ENCODE measurements around the gene HES7. TPM values are rescaled to one million over a fixed set of nuclear protein-coding genes. Genes with fewer than 3 reads are reported as not detected.
A peak's percentile ranks its signal among the peaks of the same experiment; 100 is the strongest.
"Not testable (repeated sequence)": the region's sequence is repeated elsewhere in the genome, so short reads cannot be mapped to it uniquely, and the experiment has no call there.

HES7 gene
- total RNA-seq, 2 experiments from 2014 or later = 0.15 to 0.20 TPM

DNA sequence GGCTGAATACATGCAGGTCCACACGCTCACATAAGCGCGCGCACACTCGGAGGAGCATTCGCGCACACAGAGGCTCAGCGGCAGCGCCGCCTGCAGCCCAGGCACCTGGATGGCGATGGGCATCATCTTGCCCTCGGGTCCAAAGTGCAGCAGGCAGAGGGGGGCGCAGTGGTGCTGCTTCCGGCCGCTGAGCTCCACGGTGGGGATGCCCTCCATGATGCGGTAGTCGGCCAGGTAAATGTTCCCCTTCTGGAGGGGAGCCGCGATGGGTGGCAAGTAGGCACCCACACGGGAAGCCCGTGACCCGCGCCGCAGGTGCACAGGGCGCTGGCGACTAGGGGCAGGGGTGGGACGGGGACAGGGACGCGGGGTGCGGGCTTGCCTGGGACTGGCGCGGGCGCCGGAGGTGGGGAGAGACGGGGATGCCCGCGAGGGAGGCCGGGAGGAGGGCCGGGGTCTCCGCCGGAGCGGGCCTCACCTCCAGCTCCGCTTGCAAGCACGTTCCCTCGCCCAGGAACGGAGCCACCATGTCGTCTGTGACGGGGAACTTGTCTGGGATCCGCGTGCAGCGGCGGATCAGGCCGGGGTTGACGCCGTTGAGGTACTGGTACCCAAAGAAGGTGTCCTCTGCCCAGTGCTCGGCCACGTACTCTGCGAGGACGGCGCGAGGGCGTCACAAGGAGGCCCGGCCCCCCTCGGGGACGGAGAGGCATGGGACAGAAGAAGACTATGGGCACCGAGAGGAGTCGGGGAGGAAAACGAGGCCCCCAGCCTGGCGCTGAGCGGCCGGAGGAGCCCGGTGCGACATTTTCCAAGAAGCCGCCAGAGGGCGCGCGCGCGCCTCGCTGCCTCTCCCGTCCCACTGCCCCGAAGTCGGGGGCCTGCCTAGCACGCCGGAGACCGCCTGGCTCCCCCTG lies 44.4 kb downstream of the HES7 start:
- POLR2A ChIA-PET = interaction anchor here (0.5 kb wide), 1 partner anchor 162 kb away, joined by 4 read pairs; no protein-coding TSS in a partner anchor
- H3K27me3 Mint-ChIP-seq = peaks cover 9% of the 10 kb centered on the region
- H3K36me3 Mint-ChIP-seq (ENCODE audit: low read depth) = no peaks in the 10 kb centered on the region

DNA sequence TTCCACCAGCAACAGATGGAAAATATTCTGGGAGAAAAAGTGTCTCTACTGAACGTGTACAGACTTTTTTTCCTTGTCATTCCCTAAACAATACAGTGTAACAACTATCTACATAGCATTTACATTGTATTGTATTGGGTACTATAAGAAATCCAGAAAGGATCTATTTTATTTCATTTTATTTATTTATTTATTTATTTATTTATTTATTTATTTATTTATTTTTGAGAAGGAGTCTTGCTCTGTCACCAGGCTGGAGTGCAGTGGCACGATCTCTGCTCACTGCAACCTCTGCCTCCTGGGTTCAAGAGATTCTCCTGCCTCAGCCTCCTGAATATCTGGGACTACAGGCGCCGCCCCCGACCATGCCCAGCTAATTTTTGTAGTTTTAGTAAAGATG lies 46.0 kb downstream of the HES7 start:
- H3K27ac Mint-ChIP-seq; H3K9me3 Mint-ChIP-seq; POLR2A ChIA-PET; H3K36me3 Mint-ChIP-seq (ENCODE audit: low read depth); H3K4me3 Mint-ChIP-seq; DNase-seq: not testable (repeated sequence)
- Mint-ChIP-seq H3K27me3 (peaks cover 24% of the 10 kb centered on the region), H3K4me1 (peaks cover 33% of the 10 kb centered on the region)
- CTCF ChIA-PET = interaction anchor here (1.5 to 1.8 kb wide), 2 partner anchors 18 to 41 kb away, joined by 5 to 8 read pairs; no protein-coding TSS in a partner anchor

More for the DNA sequence above, 44.4 kb downstream of the HES7 start:
- Mint-ChIP-seq H3K4me1 (peaks cover 18% of the 10 kb centered on the region), H3K9me3 (no peaks in the 10 kb centered on the region), H3K4me3 (peak overlapping the region; percentile 79), H3K27ac (peak overlapping the region; percentile 83)
- CTCF ChIA-PET = interaction anchor here (0.7 to 1.8 kb wide), 15 partner anchors 10 to 304 kb away, joined by 3 to 8 read pairs (median 3); no protein-coding TSS in a partner anchor
- DNase-seq = peak; percentile 72

DNA sequence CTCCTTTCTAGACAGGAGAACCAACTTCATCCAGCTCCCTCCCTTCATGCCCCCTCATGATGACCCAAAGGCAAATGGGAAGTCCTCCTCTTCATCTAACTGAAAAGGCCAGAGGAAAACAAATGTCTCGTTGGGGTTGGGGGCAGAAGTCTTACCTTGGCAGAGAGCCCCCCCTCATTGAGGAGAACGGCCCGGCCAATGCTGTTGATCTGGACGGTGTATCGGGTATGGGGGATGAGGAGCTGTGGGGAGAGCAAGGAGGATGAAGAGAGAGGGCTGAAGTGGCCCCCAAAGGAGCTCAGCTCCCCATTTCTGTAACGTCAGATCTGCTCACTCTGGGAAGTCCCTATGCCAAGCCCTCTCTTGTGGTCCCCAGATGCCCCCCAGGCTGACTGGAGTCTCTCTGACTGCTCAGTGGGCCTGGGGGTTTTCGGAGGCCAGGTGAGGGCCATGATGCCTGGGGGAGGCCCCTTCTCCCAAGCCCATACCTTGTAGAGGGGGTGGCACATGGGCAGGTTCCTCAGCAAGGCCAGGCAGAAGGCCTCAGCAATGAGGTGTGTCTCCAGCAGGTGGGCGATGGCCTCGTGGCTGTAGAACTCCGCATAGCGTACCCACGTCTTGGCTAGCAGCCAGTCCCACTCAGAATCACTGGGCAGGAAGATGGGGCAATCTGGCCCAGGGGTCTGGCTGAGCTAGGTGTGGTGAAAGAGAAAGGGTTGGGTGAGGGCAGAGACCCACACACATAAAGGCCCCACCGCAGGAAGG lies 47.2 kb downstream of the HES7 start:
- no peak overlapping the region for H3K4me3 Mint-ChIP-seq
- H3K27ac Mint-ChIP-seq = no peak overlapping the region
- POLR2A ChIA-PET = no interaction called here
- peaks cover 35% of the 10 kb centered on the region for H3K4me1 Mint-ChIP-seq
- no peaks in the 10 kb centered on the region for H3K36me3 Mint-ChIP-seq (ENCODE audit: low read depth)
- CTCF ChIA-PET = interaction anchor here (0.6 to 3.5 kb wide), 7 partner anchors 15 to 223 kb away, joined by 3 to 32 read pairs (median 5); no protein-coding TSS in a partner anchor
- no peaks in the 10 kb centered on the region for H3K9me3 Mint-ChIP-seq
- H3K27me3 Mint-ChIP-seq = peaks cover 36% of the 10 kb centered on the region
- no peak for DNase-seq

DNA sequence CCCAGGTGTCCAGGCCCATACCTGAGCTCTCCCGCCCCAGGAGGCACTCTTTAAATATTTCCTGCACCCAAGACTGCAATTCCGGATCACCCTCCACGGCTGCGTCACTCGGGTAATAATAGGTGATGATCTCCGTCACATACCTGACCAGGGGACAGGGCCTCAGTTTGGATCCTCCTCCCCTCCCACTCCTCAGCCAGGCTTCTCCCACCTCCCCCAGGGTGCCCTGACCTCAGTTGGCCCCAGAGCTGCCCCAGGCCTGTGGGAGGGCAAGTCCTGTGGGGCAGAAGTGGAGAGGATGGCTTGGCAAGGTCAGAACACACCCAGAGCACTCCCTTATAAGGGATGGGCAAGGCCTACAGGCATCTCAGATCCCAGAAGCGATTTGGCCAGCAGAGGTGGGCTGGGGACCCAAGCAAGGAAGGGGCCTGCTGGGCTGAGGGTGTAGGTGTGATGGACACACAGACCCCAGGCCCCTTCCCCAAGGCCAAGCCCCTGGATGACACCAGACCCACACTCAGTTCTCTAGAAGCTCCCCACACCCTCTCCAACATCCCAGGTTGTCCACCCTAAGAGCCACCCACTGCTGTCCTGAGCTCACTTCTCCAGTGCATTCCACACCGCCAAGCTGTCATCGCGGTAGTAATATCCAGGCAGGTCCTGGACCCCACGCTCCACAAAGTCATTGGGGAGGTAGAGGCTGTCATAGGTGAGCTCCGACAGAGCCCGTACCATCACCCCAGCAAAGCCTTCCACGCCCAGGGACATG lies 48.1 kb downstream of the HES7 start:
- Mint-ChIP-seq H3K27me3 (peaks cover 43% of the 10 kb centered on the region), H3K4me3 (no peak overlapping the region), H3K4me1 (peaks cover 34% of the 10 kb centered on the region), H3K36me3 (ENCODE audit: low read depth) (no peaks in the 10 kb centered on the region), H3K9me3 (no peaks in the 10 kb centered on the region), H3K27ac (no peak overlapping the region)
- no peak for DNase-seq
- ChIA-PET CTCF (interaction anchor here (0.6 to 3.5 kb wide), 9 partner anchors 11 to 224 kb away, joined by 3 to 32 read pairs (median 6); partner anchors contain the start of genes ALOX12B and HES7), POLR2A (no interaction called here)

DNA sequence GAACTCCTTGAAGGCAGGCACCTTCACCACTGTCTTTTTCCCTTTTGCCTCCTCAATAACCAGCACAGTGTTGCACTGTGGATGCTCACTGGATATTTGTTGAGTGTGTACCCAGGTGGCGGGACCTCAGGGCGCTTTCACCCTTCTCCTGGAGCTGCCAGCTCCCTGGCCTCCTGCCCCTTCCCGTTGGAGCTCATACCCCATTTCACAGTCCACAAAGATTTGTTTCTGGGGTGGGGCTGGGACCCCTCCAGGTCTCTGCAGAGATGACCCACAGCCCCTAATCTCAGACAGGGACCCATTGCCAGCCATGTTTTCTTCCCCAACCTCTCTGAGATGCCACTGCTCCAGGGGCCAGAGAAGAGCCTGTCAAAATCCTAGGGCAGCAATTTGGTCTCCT lies 48.8 kb downstream of the HES7 start:
- Mint-ChIP-seq H3K9me3 (no peaks in the 10 kb centered on the region), H3K4me3 (no peak overlapping the region), H3K36me3 (ENCODE audit: low read depth) (no peaks in the 10 kb centered on the region), H3K27ac (no peak overlapping the region), H3K4me1 (peaks cover 29% of the 10 kb centered on the region), H3K27me3 (peaks cover 49% of the 10 kb centered on the region)
- POLR2A ChIA-PET = no interaction called here
- CTCF ChIA-PET = interaction anchor here (1.2 to 3.5 kb wide), 6 partner anchors 12 to 35 kb away, joined by 4 to 32 read pairs (median 14); partner anchors contain the start of gene ALOX12B
- no peak for DNase-seq

DNA sequence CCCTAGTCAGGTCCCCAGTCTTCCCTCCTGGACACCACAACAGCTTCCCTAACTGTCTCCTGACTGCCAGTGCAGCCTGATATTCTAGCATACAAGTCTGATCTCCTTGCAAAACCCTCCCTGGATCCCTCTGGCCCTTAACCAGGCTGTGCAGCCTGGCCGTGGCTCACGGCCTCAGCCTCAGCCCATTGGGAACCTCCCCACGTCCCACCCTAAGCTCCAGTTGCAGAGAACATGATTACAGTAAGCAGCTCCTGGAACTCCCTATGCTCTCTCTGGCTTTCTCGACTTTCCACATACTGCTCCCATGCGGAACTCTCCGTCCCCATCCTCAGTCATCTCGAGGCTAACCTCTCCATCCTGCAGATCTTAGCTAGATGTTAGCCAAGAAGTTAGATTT lies 49.4 kb downstream of the HES7 start:
- DNase-seq = no peak
- no peak overlapping the region for H3K4me3 Mint-ChIP-seq
- peaks cover 25% of the 10 kb centered on the region for H3K4me1 Mint-ChIP-seq
- no peaks in the 10 kb centered on the region for H3K36me3 Mint-ChIP-seq (ENCODE audit: low read depth)
- H3K9me3 Mint-ChIP-seq = no peaks in the 10 kb centered on the region
- POLR2A ChIA-PET = no interaction called here
- CTCF ChIA-PET = interaction anchor here (0.6 to 3.5 kb wide), 12 partner anchors 10 to 162 kb away, joined by 3 to 32 read pairs (median 9); partner anchors contain the start of genes ALOX12B and ALOXE3
- no peak overlapping the region for H3K27ac Mint-ChIP-seq
- peaks cover 51% of the 10 kb centered on the region for H3K27me3 Mint-ChIP-seq

DNA sequence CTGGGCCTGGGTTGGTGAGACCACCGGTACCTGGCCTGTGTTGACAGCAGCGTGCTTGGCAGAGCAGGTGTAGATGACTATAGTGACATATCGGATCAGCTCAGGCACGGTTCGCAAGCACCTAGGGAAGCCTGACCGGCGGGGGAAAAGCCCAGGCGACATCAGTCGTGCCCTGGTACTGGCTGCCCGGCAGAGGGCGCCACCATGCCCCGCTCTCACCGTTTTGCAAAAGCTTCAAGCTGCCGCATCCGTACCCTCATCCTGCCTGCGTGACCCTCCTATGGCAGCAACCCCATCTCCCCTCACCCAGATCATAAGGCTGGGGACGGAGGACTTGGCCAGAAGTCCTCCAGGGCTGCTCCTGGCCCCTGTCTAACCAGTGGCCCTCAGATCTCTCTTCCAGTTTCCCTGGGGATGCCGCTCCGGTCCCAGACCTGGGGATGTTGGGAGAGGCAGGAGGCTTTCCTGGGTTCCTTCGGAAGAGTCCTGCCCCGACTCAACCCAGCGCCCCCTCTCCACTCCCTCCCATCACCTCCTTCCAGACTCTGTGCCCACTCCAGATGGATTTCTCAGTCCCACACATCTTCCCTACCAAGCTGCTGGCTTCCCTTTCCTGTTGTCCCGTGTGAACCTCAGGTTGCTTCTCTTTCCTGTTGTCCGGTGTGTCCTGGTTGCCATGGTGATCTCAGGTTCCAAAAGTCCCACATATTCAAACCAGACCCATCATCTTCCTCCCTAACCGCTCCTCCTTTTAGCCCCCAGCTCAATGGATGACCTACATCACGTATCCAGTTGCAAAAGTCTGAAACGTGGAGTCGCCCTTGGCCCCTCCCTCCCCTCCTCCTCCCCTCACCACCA lies 50.0 kb downstream of the HES7 start:
- H3K4me1 Mint-ChIP-seq = peaks cover 21% of the 10 kb centered on the region
- no peaks in the 10 kb centered on the region for H3K36me3 Mint-ChIP-seq (ENCODE audit: low read depth)
- H3K27me3 Mint-ChIP-seq = peaks cover 57% of the 10 kb centered on the region
- ChIA-PET CTCF (interaction anchor here (0.6 to 3.5 kb wide), 18 partner anchors 9 to 203 kb away, joined by 3 to 32 read pairs (median 4); partner anchors contain the start of genes ALOX12B and ALOXE3), POLR2A (no interaction called here)
- no peak overlapping the region for H3K27ac Mint-ChIP-seq
- DNase-seq = peak; percentile 85
- peak overlapping the region; percentile 60 for H3K4me3 Mint-ChIP-seq
- H3K9me3 Mint-ChIP-seq = no peaks in the 10 kb centered on the region

DNA sequence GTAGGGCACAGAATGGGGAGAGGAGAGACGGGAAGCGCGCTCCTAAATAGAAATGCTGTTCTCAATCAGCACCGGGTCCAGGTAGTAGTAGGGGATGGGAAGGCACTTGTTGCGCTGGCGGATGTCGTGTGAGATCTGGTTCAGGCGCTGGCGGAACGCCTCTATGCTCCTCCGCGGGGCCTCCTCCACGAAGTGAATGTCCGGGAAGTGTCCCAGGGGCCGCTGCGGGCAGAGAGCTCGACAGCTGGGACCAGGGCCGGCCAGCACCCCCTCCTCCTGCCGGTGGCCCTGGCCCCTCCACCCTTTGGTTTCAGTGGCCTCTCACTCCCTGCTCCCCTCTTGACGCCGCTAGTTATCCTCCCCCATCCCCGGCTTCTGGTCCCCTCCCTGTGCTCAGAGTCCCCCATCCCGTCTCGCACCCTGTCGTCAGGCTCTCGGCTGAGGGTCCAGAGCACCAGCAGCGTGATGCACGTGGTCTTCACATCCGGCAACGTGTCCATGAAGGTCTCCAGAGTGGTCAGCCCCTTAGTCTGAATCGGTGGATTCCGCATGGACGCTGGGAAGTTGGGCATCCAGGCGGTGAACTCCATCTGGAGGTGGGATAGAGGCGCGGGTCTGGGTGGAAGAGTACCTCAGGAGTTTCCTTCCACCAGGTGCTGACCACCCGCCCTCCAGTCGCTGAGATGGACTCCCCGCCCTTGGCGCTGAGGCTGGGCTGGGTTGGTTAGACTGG lies 51.0 kb downstream of the HES7 start:
- peak; percentile 29 for DNase-seq
- Mint-ChIP-seq H3K27ac (no peak overlapping the region), H3K36me3 (ENCODE audit: low read depth) (no peaks in the 10 kb centered on the region), H3K27me3 (peaks cover 57% of the 10 kb centered on the region), H3K4me1 (peaks cover 21% of the 10 kb centered on the region), H3K4me3 (peak overlapping the region; percentile 9), H3K9me3 (no peaks in the 10 kb centered on the region)
- ChIA-PET POLR2A (no interaction called here), CTCF (interaction anchor here (1.0 to 3.5 kb wide), 11 partner anchors 9 to 202 kb away, joined by 3 to 32 read pairs (median 13); partner anchors contain the start of genes ALOX12B and ALOXE3)

DNA sequence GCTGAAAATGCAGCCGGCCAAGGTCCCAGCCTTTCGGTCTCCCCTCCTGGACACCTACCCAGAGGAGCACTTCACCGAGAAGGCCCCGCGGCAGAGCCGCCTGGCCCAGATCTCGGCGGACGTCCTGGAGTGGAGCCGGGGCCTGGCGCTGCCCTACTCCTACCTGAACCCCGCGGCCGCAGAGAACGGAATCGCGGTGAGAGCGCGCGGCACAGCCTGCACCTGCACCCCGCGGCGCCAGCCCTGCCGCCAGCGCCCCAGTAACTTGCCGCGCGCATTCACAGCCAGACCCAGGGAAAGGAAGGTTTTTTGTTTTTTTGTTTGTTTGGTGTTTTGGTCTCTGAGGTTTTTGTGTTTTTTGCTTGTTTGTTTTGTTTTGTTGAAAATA lies 51.6 kb downstream of the HES7 start:
- Mint-ChIP-seq H3K27me3 (peaks cover 58% of the 10 kb centered on the region), H3K36me3 (ENCODE audit: low read depth) (no peaks in the 10 kb centered on the region), H3K4me1 (peaks cover 21% of the 10 kb centered on the region), H3K4me3 (peak overlapping the region; percentile 9), H3K27ac (no peak overlapping the region), H3K9me3 (no peaks in the 10 kb centered on the region)
- ChIA-PET POLR2A (no interaction called here), CTCF (no interaction called here)
- no peak for DNase-seq

DNA sequence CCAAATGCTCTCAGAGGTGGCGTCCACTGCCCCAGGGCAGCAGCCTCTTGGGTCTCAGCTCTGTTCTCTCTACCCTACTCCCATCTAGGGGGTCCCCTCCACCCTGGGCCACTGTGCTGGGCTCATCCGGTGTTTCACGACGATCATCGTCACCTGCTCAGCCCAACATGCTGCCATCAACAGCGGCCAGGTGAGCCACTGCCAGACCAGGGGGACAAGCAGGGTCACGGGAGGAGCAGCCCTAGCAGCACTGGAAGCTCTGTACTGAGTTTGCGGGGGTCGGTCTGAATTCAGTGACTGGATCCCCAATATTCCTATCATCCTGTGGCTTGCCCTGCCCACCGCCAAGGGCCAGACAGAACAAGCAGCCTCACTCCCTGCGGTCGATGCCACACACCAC lies 52.4 kb downstream of the HES7 start:
- H3K27me3 Mint-ChIP-seq = peaks cover 58% of the 10 kb centered on the region

More for the DNA sequence above, 52.4 kb downstream of the HES7 start:
- DNase-seq = no peak
- Mint-ChIP-seq H3K4me1 (peaks cover 21% of the 10 kb centered on the region), H3K36me3 (ENCODE audit: low read depth) (no peaks in the 10 kb centered on the region), H3K4me3 (no peak overlapping the region), H3K27ac (no peak overlapping the region), H3K9me3 (no peaks in the 10 kb centered on the region)
- CTCF ChIA-PET = interaction anchor here (1.4 to 2.2 kb wide), 3 partner anchors 9 to 150 kb away, joined by 3 to 7 read pairs (median 6); partner anchors contain the start of gene ALOX12B
- POLR2A ChIA-PET = no interaction called here

All from activated CD4-positive, alpha-beta T cell treated with anti-CD3 and anti-CD28 coated beads, Interleukin-2, amount 10 ng/mL, durations not matched to agents 7 days and 5 days (primary cell).